ENCODE results near the gene KRTAP4-5.
"Not testable (repeated sequence)": the region's sequence is repeated elsewhere in the genome, so short reads cannot be mapped to it uniquely, and the experiment has no call there.

Gene KRTAP4-5

DNA sequence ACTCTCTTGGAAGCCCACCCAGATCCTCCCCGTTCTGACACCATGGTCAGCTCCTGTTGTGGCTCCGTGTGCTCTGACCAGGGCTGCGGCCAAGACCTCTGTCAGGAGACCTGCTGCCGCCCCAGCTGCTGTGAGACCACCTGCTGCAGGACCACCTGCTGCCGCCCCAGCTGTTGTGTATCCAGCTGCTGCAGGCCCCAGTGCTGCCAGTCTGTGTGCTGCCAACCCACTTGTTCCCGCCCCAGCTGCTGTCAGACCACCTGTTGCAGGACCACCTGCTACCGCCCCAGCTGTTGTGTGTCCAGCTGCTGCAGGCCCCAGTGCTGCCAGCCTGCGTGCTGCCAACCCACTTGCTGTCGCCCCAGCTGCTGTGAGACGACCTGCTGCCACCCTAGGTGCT is 44.3 kb downstream of the KRTAP4-5 start, which contains the start of gene KRTAP4-9:
KRTAP4-9 (plus strand) TSS at position 43 of the 400 bp plus-strand sequence; CDS start at position 43, 0 bp downstream.
- DNase-seq = not testable (repeated sequence)

DNA sequence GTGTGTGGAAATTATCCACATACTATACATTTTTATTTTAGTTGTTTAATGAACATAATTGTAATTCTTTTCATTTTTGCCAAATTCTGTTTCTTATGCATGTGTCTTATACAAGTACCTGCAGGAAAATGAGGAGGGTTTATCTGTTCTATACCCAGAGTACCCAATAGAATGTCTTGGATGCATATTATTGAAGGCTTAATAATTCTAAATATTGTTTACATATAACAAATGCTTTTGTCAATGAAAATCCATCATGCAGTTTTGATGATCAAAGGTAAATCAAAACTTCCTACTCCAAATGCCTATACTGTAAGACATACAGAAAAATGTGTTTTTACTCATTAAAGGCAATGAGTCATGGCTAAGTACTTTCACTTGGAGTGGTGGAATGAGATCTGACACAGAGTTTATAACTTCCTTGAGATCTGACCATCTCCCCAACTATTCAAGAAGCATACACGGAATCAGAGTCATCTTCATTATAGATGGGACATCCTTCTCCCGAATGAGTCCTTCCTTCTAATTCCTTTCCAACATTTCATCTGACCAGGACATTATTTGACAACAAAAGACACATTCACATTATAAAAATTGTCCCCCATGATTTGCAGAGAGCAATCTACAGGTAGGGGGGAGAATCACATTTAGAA is 45.1 kb downstream of the KRTAP4-5 start:
- not testable (repeated sequence) for DNase-seq

DNA sequence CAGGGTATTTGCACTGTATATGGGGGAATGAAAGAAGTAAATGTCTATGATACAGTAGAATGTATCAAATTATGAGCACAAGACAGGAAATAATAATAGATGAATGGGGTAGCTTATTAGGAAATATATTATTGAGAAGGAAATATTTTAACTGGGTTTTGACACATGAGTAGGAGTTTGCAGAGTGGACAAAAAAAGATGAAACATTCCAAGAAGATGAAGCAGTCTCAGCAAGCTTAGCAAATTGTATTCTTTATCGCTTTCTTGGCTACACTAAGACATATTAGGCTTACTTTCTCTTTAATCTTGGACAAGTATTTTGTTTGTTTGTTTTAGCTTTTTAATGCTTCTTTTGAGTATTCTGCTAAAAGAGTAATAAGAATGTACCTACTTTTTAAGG is 45.7 kb downstream of the KRTAP4-5 start:
- DNase-seq = no peak

GRCh38 chr17:41101586-41102259 is 47.9 kb downstream of the KRTAP4-5 start, which contains the start of gene KRTAP4-16:
KRTAP4-16 (minus strand) TSS chr17:41102209; CDS start chr17:41102209, 0 bp downstream.
- DNase-seq = no peak

- DNase-seq = not testable (repeated sequence)
These were observed 49.7 kb downstream of the KRTAP4-5 start for GRCh38 chr17:41099682-41100480.
